Islet of Langerhans (tissue), 1 donor: ENCODE results near the gene TRIM28.
"Not testable (repeated sequence)": the region's sequence is repeated elsewhere in the genome, so short reads cannot be mapped to it uniquely, and the experiment has no call there.

ENCODE experiments used
- FAIRE-seq: peaks from one replicate; lab custom pipeline; 2011; peaks lifted over from hg19 to GRCh38; lab: Jason Lieb, UNC

Gene TRIM28

GRCh38 chr19:58519355-58520256 lies 24.3 kb upstream of the TRIM28 start, which contains the start of gene ZBTB45:
Gene ZBTB45 (minus strand): TSS chr19:58519810. CDS start chr19:58517673, 2,137 bp downstream.
- no peak for FAIRE-seq

DNA sequence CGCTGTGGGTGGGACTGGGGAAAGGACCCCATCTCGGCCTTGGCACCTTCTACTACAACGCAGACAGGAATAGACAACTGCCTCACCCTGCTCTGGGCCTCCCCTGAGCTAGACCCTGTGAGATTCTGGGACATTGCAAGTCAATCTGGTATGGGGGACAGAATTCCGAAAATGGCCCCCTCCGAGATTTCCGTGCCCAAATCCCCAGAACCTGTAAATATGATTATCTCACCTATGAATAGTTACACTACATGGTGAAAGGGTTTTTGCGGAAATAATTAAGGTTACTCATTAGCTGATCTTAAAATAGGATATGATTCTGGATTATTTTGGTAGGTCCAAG lies 23.6 kb upstream of the TRIM28 start:
- no peak for FAIRE-seq

DNA sequence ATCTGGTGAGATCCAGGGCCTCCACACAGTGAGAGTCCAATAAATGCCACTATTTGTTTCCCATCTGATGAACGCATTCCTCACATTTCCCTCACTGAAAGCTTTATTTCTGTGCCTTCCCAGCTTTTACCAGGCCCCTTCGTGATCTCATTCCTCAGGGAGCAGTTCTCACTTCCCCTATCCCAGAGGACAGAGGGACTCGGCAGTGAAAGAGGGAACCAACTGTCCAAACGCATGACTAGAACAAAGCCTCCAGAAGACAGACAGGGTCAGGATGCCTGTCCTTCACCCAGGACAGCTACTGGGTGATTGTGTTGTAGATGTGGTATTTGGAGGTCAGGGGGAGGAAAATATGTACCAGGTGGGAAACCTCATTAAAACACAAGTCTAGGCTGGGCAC lies 22.2 kb upstream of the TRIM28 start:
- FAIRE-seq, result no peak

DNA sequence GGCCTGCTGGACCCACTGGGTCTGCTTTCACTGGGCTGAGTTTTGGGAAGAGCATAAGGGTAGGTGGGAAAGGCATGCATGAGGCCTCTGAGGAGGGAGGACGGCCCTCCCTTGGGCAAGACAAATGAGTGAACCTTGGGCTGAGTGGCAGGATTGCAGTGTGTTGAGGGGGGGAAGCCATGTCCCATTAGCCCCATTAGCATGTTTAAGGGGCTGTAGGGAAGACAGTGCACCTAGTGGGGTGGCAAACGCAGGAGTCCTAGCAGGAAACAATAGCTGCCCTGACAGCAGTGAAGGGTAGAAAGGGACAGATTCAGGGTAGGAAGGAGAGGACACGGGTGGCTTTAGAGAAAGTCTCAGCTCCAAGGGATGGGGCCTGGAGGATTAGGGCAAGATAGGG lies 21.2 kb upstream of the TRIM28 start:
- no peak for FAIRE-seq

GRCh38 chr19:58529405-58529804 lies 14.5 kb upstream of the TRIM28 start:
- FAIRE-seq, result no peak

GRCh38 chr19:58531034-58531840 lies 12.6 kb upstream of the TRIM28 start:
- no peak for FAIRE-seq

DNA sequence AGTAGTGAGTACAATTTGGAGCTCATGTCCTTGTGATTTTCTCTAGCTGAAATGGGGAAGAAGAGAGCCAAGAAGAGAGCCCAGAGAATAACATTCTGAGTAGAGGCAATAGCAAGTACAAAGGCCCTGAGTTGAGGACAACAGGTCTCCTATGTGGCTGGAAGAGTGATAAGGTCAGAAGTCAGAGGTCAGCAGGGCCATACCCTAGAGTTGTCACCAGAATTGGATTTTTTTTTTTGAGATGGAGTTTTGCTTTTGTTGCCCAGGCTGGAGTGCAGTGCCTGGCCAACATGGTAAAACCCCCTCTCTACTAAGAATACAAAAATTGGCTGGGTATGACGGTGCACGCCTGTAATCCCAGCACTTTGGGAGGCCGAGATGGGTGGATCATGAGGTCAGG lies 8.0 kb upstream of the TRIM28 start:
- no peak for FAIRE-seq

- no peak for FAIRE-seq
These were observed 6.7 kb upstream of the TRIM28 start for GRCh38 chr19:58536852-58537798.

DNA sequence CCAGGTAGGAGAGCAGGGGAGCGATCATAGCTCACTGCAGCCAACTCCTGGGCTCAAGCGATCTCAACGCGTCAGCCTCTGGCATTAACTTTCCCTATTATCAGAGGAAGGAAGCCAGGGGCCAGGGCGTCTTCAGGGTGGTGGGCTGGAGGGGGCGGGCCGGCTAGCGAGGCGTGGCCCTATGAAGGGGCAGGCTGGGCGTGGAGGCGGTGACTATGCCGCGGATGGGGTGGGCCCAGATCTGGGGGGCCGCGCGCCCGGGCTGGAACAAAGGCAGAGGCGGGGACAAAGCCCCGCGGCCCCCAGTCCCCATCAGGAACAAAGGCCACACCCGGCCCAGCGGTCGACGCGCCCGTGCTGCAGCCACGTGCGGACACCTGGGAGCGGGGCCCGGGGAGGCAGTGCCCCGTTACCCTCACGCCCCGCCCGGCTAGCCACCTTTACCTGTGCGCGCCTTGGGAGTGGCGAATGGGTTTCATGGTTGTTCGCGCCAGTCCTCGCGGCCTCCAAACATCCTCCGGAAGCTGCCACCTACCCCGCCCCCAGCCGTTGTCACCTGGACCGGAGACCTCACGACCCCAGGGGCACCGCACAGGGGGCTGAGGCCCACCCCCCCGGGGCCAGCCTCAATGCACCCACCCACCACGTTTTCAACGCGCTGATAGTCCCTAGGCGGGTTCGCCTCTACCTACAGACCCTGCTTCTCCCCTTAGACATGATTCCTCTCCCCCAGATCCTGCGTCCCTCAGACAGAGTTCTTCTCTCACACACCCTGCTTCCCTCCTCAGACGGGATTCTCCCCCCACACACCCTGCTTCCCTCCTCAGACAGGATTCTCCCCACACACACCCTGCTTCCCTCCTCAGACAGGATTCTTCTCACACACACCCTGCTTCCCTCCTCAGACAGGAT lies 5.4 kb upstream of the TRIM28 start:
- no peak for FAIRE-seq

GRCh38 chr19:58539169-58539559 lies 4.7 kb upstream of the TRIM28 start:
- not testable (repeated sequence) for FAIRE-seq

DNA sequence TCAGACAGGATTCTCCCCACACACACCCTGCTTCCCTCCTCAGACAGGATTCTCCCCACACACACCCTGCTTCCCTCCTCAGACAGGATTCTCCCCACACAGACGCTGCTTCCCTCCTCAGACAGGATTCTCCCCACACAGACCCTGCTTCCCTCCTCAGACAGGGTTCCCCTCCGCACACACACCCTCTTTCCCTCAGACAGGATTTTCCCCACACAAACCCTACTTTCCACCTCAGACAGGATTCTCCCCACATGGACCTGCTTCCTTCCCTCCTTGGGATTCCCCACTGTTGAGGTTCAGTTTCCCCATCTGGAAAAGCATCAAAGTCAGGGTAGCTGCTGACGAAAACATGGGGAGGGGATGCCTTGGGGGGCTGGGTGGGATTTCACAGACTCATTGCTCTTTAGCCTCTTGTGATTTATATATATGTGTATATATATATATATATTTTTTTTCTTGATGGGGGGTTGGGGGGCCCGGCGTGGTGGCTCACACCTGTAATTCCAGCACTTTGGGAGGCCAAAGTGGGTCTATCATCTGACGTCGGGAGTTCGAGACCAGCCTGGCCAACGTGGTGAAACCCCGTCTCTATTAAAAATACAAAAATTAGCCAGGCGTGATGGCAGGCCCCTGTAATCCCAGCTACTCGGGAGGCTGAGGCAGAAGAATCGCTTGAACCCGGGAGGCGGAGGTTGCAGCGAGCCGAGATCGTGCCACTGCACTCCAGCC lies 1.1 kb upstream of the TRIM28 start:
- FAIRE-seq, result not testable (repeated sequence)

- FAIRE-seq, result no peak
These were observed 874 bp downstream of the TRIM28 start for GRCh38 chr19:58544591-58545285.

GRCh38 chr19:58545286-58546018 lies 1.6 kb downstream of the TRIM28 start:
- FAIRE-seq, result no peak

DNA sequence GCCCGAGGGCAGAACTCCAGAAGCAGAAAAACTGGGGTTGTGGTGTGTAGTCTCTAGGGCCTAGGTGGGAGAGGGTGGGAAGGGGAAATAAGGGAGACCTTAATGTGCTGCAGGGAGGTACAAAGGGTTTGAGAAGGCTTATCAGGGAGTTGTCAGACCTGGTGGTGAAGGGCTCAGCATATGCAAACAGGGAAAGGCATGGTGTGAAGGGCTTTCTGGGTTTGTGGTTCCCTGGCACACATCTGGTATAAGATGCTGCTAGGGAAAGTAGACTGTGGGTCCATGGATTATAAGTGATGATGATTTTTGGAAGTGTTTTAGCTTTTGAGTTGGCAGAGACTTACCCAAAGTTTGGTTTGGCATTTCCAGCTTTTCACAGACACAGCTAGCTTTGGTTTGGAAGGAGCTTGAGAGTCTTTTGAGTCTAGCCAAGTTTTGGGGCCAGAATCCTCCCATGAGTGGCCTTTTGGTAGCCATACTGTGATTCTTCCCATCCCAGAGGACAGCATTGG lies 2.2 kb downstream of the TRIM28 start:
- FAIRE-seq, result no peak

DNA sequence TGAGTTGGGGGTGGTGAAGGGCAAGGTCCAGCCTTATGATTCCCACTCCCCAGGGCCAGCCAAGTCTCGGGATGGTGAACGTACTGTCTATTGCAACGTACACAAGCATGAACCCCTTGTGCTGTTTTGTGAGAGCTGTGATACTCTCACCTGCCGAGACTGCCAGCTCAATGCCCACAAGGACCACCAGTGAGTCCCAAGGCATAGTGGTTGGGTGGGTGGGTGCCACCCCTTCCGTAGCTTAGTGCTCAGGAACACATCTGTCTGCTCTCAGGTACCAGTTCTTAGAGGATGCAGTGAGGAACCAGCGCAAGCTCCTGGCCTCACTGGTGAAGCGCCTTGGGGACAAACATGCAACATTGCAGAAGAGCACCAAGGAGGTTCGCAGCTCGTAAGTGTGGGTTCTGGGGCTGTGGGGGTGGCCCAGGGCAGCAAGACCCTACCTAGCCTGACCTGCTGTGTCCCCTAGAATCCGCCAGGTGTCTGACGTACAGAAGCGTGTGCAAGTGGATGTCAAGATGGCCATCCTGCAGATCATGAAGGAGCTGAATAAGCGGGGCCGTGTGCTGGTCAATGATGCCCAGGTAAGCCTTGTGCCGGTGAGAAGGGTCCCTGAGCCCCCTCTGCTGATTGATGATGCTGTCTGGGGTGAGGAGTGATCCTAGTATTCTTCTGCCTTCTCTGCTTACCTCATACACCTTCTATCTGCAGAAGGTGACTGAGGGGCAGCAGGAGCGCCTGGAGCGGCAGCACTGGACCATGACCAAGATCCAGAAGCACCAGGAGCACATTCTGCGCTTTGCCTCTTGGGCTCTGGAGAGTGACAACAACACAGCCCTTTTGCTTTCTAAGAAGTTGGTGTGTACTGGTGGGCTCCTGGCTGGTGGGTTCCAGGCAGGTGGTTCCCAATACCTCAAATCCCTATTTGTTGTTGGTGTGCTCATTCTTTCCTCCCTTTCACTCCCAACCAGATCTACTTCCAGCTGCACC lies 3.8 kb downstream of the TRIM28 start:
- no peak for FAIRE-seq

- no peak for FAIRE-seq
These were observed 5.2 kb downstream of the TRIM28 start for GRCh38 chr19:58548859-58549663.
